GM19397 (cell line): Measurements from ENCODE around the gene ADGRV1.
"Not testable (repeated sequence)": the region's sequence is repeated elsewhere in the genome, so short reads cannot be mapped to it uniquely, and the experiment has no call there.

ENCODE experiments used
- ATAC-seq: cut with Tn5 transposase; IDR thresholded peaks from one replicate; pipeline ENCODE4 v1.9.1; 2021; ENCODE audit warnings: mild to moderate bottlenecking, moderate library complexity; ENCODE audit not compliant: unreplicated experiment

Gene ADGRV1

DNA sequence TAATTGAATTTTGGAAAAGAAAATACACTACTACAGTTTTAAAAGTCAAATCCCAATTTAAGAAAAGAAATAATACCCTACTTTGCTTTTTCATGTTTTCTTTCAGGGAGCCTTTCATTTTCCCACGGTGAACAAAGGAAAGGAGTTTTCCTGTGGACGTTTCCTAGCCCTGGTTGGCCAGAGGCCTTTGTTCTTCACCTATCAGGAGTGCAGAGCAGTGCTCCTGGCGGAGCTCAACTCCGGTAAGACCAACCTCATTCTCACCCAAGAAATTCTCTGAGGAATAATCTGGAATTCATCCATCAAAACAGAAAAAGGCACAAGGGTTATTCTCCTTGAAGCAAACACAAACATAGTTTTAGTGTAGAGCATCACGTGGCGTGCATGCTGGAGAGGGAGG lies 248.9 kb downstream of the ADGRV1 start:
- ATAC-seq, result no peak

DNA sequence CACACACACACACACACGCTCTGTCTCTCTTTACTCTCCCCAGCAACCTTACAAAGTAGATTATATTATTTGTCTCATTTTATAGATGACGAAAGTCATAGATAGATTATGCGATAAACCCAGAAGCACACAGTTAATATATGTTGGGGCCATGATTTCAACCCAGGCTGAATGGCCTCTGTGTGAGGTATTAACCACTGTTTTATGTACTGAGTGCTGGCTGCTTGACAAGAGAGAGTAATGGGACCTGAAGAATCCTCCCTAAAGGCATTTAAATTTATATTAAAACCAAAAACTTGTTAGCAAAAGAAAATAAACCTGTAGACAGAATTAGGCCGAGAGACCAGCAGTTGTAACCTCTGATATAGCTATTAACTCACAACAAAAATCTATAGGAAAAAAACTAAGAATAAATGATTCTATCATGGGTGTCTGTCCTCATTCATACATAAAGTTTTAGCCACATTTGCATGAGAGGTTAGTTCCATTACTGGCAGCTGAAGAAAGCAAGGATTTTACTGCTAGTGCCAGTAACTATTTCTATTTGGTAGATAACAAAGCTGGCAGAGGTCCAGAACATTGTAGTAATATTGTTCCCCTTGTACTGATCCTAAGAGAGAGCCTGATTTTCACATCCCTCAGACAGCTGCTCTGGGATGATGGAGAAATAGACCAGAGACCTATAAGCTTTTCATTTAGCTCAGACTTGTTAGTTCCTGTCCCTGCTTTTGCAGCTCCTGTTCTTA lies 250.9 kb downstream of the ADGRV1 start:
- no peak for ATAC-seq

DNA sequence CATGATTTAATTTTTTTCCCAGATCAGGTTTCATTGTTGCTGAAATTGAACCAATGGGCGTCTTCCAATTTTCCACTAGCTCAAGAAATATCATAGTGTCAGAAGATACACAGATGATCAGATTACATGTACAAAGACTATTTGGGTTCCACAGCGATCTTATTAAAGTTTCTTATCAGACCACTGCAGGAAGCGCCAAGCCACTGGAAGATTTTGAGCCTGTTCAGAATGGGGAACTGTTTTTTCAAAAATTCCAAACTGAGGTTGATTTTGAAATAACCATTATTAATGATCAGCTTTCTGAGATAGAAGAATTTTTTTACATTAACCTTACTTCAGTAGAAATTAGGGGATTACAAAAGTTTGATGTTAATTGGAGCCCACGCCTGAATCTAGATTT lies 251.6 kb downstream of the ADGRV1 start:
- no peak for ATAC-seq

DNA sequence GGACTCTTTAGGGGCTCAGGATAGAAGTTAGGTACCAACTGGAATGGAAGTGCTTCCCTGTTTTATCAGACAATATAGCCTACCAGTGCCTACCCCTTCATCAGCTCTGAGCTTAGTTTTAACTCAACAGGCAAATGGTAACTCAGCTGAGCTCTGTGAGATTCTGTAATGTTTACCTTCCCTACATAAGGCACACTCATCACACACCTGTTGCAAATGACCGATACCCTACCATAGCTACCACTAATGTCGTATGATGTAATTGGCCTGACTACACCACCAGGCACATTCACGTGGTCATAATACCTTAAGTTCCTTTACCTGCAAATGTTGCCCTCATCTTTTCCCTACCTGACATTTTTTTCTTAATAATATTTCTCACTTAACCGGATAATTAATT lies 254.8 kb downstream of the ADGRV1 start:
- no peak for ATAC-seq

DNA sequence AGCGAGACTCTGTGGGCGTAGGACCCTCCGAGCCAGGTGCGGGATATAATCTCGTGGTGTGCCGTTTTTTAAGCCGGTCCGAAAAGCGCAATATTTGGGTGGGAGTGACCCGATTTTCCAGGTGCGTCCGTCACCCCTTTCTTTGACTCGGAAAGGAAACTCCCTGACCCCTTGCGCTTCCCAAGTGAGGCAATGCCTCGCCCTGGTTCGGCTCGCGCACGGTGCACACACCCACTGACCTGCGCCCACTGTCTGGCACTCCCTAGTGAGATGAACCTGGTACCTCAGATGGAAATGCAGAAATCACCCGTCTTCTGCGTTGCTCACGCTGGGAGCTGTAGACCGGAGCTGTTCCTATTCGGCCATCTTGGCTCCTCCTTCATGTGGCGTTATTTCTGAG lies 263.5 kb downstream of the ADGRV1 start:
- ATAC-seq, result not testable (repeated sequence)

DNA sequence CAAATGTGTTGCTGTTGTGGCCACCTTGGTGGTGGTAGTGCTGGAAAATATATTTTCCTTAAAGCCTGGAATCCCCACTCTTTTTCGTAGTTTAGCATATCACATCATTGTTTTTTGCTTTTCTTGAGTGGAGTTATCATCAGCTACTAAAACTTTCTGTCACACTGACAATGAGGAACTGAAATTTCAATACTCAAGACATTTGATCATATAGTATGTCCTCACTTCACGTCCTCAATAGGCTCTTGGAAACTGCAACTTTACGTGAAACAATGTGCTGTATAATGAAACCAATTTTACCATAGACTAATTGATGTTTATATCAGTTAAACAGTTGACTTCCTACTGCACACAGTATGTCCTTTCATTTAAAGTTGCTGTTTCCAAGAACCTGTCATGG lies 265.8 kb downstream of the ADGRV1 start:
- no peak for ATAC-seq

DNA sequence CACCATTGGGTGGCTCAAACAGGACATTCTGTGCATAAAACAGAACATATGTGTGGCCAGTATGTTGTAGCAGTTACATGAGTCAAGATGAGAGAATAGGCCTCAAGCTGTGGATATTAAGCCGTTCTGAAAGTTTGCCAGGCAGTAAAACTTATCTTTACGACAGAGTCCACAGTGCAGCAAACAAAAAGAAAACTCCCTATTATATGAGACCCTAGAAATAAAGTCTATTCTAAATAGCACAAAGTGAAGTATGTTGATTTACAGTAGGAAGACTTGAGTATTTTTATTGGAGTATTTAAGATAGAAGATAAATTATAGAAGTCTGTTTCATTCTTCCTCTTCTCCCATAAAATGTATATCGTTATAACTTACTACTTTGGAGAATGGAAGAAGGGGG lies 271.5 kb downstream of the ADGRV1 start:
- ATAC-seq, result no peak

DNA sequence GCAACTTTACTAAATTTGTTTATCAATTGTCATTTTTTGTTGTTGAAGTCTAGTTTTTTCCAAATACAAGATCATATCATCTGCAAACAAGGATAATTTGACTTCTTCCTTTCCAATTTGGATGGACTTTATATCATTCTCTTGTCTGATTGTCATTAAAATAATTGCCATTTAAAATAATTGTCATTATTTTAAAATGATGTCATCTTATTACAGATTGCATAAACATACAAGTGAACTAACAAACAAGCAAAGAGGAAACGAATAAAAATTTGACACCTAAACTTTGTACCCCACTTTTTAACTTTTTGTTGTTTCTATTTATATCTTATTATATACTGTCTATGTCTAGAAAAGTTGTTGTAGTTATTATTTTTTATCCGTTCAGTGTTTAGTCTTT lies 275.2 kb downstream of the ADGRV1 start:
- ATAC-seq, result no peak

DNA sequence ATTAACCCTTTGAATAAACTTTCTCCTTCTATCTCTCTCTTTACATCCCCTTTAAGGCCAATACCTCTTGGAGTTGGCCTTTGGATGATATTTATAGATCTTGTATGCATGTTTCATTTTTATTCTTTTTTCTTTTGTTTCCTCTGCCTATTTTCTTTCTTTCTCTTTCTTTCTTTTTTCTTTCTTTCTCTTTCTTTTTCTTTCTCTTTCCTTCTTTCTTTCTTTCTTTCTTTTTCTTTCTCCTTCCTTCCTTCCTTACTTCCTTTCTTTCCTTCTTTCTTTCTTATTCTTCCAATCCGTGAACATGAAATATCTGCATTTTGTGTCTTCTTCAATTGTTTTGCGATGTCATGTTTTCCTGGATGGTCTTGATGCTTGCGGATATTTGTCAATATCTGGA lies 276.1 kb downstream of the ADGRV1 start:
- no peak for ATAC-seq

DNA sequence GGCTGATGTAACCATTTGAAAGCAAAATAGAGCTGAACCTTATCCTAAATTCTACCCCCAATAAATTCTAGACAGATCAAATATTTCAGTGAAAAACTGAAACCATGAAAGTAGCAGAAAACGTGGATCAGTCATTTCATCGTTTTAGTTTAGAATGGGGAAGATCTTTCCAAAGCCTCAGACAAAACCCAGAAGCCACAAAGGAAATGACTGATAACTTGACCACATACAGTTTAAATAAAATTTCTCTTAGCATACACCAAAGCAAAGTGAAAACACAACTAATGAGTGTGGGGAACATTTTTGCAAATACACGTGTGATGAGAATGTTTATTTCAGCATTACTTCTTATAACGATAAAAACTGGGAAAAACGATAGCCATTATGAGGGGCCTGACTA lies 284.8 kb downstream of the ADGRV1 start:
- no peak for ATAC-seq

DNA sequence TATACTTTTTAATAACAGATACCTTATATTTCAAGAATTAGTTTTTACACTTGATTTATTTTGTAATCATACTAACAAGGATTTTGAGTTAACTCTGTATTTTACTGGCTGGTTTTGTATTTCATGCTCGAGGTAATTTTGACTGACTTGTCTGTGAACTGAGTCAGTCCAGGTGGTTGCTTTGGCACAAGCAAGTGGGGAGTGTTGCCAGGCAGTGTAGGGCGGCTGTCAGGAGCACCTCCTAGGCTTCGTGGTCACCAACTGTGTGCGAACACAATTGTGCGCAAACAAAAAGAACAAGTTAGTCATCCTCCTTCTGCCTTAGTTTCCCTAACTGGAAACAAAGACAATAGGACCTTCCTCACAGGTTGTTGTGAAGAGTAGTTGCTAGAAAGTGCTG lies 286.3 kb downstream of the ADGRV1 start:
- ATAC-seq, result no peak

DNA sequence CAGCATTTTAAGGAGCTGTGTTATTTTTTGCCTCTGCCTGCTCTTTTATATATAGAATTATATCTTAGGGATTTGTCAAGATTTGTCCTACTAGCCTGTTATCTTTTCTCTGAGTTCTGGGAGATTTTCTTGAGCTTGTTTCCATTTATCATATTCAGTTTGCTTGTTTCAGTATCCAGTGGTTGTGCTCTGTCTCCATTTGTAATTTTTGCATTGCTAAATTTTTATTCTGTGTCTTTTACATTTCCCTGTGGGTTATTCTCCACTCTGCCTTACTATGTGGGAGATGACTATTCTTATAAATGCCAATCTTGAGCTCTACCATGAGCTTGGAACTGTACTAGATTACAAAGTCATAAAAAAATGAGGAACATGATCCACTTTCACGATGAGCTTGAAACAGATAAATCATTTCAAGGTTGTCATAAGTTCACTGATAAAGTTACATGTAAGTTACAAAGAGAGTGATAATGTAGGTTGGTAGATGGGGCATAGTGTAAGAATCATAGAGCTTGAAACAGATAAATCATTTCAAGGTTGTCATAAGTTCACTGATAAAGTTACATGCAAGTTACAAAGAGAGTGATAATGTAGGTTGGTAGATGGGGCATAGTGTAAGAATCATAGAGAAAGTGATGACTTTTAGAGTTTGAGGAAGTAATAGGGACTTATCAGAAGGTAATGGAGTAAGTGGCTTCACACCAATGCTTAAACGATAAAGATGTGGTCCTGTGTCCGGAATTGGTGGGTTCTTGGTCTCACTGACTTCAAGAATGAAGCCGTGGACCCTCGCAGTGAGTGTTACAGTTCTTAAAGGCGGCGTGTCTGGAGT lies 287.3 kb downstream of the ADGRV1 start:
- no peak for ATAC-seq

DNA sequence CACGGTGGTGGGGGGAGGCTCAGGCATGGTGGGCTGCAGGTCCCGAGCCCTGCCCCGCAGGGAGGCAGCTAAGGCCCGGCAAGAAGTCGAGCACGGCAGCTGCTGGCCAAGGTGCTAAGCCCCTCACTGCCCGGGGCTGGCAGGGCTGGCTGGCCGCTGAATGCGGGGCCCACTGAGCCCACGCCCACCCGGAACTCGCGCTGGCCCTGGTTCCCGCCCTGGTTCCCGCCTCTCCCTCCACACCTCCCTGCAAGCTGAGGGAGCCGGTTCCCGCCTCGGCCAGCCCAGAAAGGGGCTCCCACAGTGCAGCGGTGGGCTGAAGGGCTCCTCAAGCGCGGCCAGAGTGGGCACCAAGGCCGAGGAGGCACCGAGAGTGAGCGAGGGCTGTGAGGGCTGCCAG lies 289.0 kb downstream of the ADGRV1 start:
- ATAC-seq, result not testable (repeated sequence)

DNA sequence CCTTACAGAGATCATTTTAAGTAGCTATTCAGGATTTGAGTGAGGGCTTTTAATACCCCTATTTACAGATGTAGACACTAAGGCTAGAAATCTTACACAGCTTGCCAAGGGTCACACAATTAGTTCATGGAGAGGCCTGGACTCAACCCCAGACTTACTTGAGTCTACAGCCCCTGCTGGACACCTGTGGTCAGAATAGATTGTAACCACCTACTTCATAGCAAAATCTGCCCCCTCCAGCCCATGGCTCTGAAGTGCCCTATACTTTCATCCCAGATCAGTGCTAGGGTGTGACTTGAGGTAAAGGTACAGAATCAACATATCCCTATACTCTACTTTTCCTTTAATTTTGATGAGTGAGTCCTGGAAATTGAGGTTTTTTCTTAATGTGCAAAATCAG lies 291.3 kb downstream of the ADGRV1 start:
- no peak for ATAC-seq

DNA sequence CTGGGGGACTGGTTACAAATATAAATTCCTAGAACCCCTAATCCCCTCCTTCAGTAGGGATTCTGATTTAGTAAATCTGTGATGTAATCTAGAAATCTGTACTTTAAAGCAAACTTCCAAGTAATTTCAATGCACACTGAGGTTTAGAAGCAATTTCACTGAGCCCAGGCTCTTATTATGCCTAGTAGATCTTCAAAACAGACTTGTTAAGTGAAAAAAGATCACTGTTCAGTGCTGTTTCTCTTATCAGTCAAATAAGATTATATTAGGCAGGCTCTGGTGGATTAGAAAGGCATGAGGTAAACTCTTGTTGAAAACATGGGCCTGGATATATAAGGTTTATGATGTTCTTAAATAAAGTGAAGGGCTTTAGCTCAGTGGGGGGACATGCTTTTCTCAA lies 293.9 kb downstream of the ADGRV1 start:
- no peak for ATAC-seq

DNA sequence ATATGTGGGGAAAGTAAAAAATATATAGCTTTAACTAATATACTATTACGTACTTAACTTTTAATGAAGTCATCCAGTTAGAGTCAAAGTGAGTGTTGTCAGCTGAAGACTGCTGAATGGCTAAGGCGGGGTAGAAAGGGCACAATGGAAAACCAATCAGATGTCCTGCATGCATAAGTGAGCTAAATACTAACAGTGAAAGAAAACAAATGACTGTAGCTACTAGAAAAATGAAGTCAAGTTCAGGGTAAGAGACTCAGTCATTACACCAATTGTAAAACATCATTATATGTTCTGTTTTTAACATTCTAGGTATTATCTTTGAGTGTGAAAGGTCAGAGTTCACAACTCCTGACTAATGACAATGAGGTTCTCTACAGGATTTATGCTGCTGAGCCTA lies 295.2 kb downstream of the ADGRV1 start:
- ATAC-seq, result no peak

DNA sequence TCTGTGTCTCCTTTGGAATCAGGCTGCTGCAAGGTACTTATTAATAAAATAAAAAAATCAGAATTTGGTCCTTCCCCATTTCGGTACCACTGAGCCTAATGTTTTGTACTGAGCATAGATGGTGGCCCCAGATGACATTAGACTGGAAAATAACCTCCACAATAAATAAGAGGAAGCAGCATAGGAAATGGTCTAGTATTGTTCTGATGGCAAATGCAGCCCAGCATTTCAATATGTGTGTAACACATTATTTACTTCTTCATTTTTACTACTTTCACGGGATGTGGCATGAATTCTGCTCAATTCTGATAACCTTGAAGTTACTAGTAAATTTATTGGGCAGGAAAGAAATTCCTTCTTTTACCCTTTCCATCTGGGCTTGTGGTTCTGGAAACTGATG lies 295.6 kb downstream of the ADGRV1 start:
- ATAC-seq, result no peak

DNA sequence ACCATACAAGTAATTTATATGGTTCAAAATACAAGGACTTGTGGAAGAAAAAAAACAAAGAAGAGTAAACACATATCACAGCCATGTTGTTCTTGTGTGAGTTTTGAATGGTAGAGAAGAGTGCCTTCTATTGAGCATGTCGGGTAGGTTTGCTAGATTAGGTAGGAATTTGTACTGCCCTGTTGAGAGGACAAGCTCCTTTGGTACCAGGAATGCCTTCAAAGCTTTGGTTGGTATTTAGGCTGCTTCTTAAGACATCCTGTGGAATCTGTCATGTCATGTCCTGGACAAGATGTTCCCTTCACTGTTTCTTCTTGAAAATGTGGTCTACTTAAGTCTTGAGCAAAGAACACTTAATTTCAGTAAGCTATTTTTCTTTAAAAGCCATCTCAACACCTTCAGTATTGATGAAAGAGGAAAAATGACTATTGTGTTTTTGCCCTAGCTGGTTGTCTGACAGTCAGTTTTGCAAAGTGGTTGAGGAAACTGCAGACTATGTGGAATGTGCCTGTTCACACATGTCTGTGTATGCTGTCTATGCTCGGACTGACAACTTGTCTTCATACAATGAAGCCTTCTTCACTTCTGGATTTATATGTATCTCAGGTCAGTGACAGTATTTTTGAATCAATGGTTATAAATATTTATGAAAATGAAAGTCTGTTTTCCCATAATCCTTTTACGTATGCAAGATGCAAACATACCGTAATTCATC lies 296.9 kb downstream of the ADGRV1 start:
- ATAC-seq, result no peak

DNA sequence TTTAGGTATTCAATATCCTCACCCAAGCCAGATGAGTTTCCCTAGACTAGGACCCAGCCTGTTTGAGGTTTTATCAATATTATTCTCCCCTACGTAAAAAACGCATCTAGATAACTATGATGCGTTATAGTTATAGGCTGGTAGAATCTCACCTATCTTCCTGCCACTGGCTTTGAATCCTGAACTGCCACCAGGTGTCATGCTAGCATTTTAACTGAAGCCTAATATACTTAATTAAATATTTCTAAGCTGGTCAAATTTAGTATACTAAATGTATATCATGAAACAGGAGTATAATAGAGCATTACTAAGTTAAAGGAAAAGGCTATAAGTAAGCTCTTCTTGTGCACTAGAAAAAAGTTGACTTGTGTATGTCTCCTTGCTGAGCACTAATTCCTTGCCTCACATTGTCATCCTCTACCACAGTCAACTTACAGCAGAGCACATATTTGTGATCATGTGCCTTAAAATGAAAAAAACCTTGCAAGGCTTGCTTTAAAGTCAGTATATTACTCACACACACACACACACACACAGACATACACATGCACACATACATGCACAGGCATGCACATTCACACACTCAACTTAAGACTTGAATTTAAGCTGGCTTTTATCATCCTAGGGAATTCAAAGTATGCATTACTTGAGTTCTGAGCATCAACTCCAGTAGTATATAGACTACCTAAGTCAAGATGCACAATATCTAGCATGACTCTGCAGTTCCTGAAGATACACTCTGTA lies 303.4 kb downstream of the ADGRV1 start:
- ATAC-seq, result no peak

DNA sequence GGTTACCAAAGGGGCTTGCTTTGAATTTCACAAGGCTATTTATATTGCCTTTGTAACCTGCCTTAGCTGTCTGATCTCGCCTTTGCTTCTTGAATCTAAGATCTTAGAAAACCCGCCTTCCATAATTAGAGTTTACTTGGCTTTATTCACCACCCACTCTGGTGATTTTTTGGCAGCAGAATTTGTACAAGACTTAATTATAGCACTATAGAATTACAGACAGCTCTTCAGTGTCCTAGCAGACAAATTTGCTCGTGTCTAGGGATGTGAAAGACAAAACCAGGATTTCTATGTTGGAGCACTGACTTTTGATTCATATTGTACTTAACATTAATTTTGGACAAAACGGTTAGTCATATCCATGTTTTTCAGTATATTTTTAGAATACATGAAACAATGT lies 306.6 kb downstream of the ADGRV1 start:
- ATAC-seq, result no peak

DNA sequence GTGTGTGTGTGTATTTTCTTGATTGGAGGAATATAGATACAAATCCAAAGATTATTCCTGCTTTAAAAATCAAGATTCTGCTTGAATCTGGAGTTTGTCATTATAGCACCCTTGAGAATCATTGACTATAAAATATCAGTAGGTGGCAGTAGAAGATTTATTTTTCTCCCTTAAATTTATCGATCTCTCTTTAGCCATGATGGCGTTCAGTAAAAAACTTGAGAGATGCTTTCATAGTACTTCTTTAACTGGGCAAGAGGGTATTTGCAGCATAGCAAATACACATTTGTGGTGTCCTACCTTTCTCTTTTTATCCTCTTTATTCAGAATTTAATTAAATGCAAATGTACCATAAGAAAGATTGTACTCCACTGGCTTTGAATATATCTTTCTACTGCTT lies 307.7 kb downstream of the ADGRV1 start:
- no peak for ATAC-seq
